GM18858 (cell line): ENCODE data around the gene DDX27.
A peak's percentile ranks its signal among the peaks of the same experiment; 100 is the strongest.
"Not testable (repeated sequence)": the region's sequence is repeated elsewhere in the genome, so short reads cannot be mapped to it uniquely, and the experiment has no call there.

Experiments used
- ATAC-seq: cut with Tn5 transposase; IDR thresholded peaks from one replicate; pipeline ENCODE4 v1.9.1; 2021; ENCODE audit not compliant: unreplicated experiment

The DDX27 gene

DNA sequence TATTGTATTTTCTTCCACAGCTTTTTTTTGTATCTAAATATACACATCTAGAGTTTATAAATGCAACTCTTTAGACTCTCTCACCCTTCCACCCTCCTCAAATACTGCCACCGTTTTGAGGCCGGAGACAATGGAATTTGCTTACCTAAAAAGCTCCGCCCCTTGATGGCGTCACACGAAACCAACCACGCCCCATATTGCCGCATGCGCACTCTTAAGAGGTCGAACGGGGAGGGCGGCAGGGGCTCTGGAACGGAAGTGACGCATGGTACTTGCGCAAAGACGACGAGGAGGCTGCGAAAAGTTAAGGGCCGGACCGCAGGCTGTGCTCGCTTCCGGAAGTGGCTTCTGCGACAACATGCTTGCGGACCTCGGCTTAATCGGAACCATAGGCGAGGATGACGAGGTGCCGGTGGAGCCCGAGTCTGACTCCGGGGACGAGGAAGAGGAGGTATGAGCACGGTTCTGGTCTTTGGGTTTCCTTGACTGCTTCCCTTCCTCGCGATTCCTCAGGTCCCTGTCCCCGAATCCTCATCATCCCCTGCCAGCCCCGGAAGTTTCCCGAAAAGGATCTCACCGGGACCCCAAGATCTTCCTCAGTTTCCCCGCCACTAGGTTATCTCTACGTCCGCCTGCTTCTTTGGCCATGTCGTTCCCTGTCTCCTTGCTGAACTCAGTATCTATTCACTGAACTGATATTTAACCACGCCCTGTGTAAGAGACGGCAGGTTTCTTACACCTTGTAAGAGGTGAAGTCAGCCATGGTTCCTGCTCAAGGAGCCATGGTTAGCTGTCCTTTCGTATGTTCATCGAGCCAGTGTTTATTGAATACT is at the start of gene DDX27:
Gene DDX27, plus strand, starts transcription at position 326 of the 833 bp plus-strand sequence. Its CDS starts 33 bp downstream, at position 359.
- ATAC-seq: peak; percentile 79

GRCh38 chr20:49169547-49169946 is 49.7 kb upstream of the DDX27 start:
- ATAC-seq: no peak

DNA sequence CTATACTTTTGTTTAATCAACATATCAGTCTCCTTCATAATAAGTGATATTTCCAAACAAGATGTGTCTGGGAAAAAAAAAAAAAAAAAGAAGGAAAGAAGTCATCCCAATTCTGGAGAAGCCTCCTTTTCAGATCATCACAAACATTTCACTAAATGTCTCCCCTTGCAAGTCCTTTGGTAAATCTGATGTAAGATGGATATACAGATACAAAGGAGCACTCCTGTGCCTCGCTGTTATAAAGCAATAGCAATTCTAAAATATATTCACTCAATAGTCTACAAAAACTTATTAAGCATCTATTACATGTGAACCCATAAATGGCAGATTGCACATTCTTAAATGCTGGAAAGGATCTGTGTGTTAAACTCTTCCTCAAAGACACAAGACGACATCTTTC is 48.5 kb upstream of the DDX27 start:
- no peak for ATAC-seq

DNA sequence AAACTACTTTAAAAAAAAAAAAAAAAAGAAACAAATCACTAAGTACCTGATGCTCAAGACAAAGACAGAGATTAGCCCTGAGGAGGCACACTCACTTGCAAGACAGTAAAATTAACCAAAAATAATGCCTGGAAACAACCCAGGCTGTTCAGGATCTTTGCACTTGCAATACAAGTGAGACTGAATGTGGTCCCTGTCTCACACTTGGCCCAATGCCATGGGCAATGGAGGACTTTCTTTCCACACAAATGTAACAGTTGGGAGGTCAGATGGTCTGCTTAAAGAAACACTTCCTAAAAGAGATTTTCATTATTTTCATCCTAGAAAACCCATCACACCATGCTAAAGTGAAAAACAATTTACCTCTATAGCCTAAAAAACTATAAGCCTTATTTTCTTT is 47.3 kb upstream of the DDX27 start:
- ATAC-seq: no peak

- ATAC-seq: no peak
Observed at GRCh38 chr20:49172413-49172812, 46.8 kb upstream of the DDX27 start.

DNA sequence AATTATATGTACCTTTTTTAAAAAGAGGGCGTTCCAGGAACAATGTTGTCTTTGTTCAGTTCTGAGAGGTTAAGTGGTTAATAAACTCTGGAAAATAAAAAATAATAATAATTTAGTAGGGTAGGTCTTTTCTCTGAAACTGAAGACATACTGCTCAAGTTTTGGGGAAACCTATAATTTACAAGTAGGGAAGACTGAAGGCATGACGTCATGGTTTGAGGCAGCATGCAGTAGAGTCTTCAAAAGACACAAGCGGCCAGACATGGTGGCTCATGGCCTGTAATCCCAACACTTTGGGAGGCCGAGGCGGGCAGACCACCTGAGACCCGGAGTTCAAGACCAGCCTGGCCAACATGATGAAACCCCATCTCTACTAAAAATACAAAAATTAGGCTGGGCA is 45.0 kb upstream of the DDX27 start:
- ATAC-seq: no peak

GRCh38 chr20:49179368-49180277 is 39.6 kb upstream of the DDX27 start:
- no peak for ATAC-seq

GRCh38 chr20:49181265-49181877 is 37.8 kb upstream of the DDX27 start:
- ATAC-seq: no peak

- no peak for ATAC-seq
Observed at GRCh38 chr20:49183444-49183843, 35.8 kb upstream of the DDX27 start.

DNA sequence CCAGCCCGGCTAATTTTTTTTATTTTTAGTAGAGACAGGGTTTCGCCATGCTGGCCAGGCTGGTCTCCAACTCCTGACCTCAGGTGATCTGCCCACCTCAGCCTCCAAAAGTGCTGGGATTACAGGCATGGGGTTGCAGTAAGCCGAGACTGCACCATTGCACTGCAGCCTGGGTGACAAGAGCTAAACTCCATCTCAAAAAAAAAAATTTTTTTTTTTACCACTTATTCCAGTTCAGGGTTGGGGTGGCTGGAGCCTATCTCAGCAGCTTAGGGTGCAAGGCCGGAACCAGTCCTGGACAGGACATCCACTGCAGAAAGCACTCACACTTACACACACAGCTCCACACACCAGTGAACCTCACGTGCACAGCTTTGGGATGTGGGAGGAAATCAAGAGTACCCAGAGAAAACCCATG is 35.1 kb upstream of the DDX27 start:
- ATAC-seq: not testable (repeated sequence)

DNA sequence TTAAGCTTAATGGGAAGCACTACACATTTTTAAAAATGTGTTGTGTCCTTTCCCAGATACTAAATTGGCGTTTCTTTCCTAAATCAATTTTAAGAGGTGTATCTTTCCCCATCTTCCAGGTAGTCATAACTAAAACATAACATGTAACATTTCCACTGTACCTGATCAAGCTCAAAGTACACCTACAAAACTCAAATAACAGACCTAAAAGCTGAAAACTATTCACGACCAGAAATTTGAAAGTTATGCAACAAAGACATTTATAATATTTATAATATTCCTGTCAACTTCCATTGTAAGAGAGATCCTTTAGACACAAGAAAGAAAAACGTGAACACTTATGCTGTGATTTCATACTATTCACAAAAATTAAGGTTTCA is 34.5 kb upstream of the DDX27 start:
- no peak for ATAC-seq

DNA sequence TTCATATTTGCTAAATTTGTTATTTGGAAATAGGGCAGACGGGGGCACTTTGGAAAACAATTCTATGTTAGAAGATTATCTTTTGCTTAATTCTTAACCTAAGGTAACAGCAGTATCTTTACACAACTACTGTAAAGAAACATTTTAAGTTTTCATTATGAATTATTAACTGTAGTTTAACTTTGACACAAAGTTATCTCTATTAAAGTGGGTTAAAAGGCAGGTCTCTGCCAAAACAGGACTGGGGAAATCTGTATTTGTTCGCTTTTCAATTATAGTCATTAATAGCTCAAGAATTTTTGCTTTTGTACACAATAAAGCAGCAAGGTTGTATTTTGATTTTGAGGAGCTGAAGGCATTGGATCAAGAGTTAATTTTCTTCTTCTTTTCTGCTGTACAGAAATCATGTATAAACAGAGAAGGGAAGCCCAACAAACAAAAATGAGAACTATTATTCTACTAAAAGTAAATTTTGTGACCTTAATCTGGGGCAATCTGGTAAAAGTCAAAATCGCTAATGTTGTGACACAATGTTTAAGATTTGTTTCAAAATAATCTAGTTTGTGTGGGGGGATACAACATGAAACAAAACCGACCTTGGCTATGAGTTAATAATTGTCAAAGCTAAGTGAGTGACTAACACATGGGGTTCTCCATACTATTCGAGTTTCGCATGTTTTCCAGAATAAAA is 34.0 kb upstream of the DDX27 start:
- no peak for ATAC-seq

DNA sequence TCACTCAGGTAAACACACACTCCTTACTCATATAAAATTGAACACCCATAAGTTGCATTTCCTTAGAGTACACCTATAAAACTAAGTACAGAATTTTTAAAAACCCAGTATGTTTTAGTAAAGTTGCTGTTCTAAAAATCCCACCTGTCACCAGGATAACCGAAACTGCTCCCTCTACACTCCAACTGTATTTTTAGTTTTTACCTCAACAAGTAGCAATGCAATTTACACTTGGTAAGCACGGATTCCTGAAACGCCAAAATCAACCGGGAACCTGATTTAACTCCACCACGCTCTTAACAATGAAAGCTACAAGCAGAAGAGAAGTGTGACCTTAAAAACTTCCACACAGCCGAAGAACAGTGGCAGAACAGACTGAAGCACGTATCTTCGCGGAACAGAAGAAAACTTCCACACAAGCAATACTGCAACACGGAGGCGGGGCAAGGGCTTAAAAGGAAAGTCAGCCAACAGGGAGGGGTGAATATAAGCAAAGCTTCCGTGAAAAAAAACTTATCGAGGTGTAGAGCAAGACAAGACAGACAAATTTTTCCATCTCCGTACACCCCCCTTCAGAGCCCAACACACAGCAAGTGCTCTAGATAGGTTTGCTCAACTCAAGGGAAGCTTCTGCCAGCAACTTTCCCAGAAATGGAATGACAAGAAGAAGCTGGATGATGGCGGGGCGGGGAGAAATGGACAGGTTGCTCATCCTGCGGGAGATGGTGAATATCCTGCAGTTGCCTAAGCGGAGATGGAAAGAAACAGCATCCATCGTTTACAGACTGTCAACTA is 32.5 kb upstream of the DDX27 start:
- ATAC-seq: no peak

DNA sequence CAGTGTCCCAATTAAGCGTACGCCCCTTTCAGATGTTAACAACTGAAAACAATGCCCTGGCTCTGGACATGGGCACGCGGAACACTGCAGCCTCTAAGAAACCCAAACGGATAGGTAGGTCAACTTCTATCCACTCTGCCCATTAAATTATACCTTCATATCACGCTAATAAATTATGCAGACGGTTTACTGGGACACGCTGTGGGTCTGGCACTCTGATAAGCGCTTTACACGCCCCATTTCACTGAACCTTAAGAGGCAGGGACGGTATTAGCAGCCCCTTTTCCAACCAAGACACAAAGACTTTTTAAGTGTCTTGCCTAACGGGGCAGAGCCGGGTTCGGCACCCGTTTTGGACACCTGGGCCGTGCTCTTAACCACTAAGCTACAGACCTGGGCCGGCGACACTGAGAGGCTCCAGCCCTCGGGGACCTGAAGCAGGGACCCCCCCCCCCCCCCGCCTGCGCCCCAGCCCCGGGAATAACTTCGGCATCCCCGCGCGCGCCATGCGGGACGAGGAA is 31.8 kb upstream of the DDX27 start:
- ATAC-seq: no peak

DNA sequence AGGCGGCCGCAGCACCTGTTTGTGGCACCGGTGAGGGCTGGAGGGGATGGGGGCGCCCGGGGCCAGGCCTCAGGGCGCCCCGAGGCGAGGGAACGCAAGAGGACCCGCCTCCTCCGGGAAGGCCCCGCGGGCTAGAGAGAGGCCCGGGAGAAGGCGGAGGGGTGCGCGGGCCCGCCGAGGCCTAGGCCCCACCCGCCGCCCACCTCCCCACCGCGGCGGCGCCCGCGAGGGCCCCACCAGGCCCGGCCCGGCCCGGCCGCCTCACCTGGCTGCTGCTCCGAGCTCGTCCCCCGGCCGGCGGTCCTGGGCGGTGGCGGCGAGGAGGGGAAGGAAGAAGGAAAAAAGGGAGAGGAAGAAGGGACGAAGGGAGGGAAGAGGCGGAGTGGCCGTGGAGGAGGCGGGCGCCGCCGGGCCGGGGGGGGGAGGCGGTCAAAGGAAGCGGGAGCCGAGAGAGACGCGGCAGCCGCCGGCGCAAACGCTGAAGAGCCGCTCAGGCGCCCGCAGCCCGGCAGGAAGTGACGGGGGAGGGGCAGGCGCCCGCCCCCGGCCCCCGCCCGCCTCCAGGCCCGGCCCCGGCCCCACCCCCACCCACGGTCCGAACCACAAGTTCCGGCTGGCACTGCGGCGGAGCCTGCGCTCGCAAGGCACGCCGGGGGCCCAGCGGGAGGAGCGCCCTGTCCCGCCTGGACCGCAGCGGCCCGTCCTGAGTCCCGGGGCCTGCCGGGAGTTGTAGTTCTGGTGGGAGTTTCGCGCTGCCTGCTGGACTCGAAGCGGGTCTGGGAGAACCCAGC is 31.2 kb upstream of the DDX27 start, which contains the start of gene STAU1:
Gene STAU1, minus strand, starts transcription at position 484 of the 791 bp plus-strand sequence. CDS start 22,133 bp downstream, outside the sequence.
- peak; percentile 83 for ATAC-seq

DNA sequence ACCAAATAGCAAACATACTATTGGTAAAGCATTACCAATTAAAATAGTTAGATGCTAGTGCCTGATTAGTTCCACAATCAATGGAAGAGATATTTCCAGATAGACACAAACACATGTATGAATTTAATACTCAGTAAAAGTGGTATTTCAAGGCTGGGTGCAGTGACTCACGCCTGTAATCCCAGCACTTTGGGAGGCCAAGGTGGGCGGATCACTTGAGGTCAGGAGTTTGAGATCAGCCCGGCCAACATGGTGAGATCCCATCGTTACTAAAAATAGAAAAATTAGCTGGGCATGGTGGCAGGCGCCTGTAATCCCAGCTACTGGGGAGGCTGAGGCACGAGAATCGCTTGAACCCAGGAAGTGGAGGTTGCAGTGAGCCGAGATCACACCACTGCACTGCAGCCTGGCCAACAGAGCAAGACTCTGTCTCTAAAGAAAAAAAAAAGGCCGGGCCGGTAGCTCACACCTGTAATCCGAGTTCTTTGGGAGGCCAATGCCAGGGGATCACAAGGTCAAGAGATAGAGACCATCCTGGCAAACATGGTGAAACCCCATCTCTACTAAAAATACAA is 26.2 kb upstream of the DDX27 start:
- ATAC-seq: not testable (repeated sequence)

DNA sequence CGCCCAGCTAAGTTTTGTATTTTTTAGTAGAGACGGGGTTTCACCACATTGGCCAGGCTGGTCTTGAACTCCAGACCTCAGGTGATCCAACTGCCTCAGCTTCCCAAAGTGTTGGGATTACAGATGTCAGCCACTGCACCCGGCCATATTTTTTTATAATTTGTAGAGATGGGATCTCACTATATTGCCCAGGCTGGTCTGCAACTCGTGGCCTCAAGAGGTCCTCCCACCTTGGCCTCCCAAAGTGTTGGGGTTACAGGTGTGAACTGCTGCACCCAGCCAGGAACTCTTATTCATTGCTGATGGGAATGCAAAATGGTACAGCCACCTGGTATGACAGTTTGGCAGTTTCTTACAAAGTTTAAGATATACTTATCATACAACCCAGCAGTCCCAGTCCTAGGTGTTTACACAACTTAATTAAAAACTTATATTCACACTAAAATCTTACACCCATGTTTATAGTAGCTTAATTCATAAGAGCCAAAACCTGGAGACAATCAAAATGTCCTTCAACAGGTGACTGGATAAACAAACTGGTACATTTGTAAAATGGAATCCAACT is 19.4 kb upstream of the DDX27 start:
- no peak for ATAC-seq

DNA sequence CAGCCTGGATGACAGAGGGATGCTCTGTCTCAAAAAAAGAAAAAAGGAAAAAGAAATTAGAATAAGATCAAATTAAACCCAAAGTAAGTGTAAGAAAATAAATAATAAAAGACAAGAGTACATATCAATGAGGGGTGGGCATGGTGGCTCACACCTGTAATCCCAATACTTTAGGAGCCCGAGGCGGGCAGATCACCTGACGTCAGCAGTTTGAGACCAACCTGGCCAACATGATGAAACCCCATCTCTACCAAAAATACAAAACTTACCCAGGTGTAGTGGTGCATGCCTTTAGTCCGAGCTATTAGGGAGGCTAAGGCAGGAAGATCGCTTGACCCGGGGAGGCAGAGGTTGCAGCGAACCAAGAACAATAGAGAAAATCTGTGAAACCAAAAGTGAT is 16.2 kb upstream of the DDX27 start:
- no peak for ATAC-seq
